NCI-H1930 (cell line): Measurements from ENCODE around the gene GFM1.

Source experiments
- DNase-seq, 2 experiments: peaks; one replicate each; lab custom pipeline; 2025; lab: John Stamatoyannopoulos, UW

GFM1 gene

DNA sequence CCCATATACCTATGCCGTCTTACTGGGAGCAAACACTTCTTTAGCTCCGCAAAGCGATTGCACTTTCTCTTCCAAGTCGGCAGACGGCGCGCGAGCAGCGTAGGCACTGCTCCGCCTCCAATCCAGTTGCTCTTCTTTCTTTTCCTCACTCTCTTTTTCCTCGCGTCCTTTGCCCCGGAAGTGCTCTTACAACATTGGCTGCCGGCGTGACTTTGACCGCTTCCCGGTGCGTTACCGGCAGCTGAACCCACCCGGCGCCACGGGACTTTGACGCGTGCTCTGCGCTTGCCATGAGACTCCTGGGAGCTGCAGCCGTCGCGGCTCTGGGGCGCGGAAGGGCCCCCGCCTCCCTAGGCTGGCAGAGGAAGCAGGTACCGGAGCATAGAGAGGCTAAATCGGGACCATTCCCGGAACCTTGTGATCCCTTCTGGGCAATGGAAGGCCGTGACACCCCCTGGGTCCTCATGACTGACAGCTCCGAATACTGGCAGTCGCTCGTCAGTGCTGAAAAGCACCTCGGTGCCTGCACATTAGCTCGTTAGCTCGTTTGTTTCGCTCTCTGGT is at the start of gene GFM1:
Gene GFM1, plus strand, starts transcription at position 183 of the 564 bp plus-strand sequence. Its CDS starts 108 bp downstream, at position 291.
- peak; percentile 89 to 91 for DNase-seq

DNA sequence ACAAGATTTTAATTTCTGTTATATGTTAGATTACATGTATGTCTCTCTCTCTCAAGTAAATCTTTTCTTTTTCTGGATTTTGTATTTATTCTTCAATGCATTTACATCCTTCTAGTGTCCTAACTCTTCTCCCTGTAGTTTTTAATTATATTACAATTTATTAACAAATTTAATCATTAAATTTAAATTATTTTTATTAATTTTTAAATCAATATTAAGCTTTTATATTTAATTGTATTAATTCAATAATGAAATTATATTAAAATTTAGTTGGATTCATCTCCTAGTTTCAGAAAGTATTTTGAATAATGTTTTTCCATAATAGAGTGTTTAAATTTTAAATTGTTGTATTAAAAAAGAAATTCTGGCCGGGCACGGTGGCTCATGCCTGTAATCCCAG is 43.5 kb upstream of the GFM1 start:
- DNase-seq: no peak

DNA sequence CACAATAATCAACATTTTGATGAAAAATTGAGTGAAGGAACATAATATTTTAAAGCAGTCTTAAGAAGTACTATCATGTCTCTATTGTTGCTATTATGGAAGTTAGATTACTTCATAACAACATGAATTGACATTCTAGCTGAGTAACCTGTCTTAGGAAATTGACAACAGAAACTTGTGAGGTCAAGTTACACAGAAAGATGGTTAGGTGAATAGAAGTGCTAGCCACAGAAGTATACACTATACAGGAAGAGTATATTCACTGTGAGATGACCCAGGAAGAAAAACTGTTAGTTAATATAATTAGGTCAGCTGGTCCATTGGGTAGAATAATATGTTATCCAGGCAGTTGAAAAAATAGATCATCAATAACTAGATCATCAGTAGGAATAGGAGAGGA is 42.1 kb upstream of the GFM1 start:
- DNase-seq: no peak

DNA sequence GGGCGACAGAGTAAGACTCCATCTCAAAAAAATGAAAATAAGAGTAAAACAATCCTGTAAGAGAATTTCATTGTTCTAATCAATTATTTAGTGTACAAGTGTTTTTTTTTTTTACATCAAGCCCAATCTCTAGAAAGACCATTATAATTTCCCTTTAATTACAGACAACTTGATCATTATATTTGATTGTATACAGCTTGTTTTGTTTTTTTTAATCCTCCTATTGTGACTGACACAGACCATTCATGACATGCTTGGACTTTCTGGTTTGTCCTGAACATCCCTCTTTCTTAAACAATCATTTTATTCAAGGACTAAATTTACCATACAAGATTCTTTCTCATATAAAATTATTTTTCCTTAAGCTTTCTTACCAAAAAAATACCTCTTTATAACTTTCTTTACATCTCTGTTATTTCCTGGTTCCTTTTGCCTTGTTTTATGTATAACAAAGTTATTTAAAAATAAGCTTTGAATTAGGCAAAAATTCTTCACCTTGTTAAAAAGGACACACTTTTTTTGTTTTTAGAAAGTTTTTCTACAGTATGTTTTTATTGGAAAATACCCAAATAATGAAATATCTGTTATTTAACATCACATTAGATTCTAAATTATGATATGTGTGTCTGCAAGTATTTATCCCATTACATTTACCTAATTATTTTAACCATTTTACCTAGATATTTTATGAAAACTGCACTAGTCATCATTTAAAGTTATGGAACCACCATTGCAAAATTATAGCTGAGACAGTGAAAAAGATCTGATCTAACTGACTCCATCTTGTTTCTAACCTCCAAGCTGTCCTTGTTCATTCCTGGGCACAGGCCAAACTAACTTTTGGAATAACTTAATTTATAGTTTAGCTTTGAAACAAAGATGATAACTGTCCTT is 26.1 kb upstream of the GFM1 start:
- no peak for DNase-seq

DNA sequence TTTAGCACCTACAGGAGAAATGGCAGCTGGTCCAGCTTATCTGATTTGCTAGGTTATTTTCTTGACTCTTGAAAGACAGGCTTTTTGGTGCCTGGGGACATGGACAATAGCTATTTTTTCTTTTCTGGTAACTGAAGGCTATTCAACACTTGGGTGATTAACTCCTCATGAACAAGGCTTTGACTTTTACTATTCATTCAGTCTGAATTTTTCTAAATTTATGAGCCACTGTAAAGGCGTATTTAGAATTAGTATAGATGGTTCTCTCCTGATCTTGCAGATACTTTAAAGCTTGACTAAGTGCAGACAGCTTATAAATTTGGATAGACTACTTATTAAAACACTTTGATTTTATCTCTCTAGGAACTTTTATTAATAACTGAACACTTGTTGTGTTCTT is 18.4 kb upstream of the GFM1 start:
- no peak for DNase-seq

DNA sequence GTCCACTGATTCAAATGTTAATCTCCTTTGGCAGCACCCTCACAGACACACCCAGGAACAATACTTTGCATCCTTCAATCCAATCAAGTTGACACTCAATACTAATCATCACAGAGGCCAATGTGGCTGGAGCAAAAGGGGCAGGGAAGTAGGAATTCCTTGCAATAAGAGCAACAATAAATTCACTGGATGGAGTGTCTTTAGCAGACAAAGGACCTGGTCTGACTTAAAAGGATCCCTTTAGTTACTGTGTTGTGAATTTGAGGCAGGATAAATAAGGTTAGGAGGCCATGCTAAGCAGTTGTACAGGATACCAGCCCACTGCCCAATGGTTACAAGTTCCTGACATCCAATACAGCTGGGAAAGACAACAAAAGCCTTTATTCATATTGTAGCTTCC is 12.3 kb upstream of the GFM1 start:
- no peak for DNase-seq

DNA sequence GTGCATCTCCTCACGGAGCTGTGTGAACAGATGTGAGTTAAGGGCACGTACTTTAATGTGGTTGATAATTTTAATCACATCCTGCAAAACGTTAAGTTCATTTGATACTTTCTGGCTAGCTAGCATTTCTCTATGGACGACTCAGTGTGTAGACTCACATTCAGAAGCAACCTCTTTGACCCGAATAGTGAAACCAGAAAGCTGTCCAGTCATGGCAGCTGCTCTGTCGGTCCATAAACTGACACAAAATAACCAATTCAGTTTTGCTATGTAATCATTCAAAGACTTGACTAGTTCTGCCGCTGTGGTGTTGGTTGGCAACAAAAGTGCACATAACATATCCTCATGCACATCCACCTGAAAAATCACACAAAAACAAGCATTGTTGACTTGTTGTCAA is 3.7 kb upstream of the GFM1 start:
- no peak for DNase-seq

DNA sequence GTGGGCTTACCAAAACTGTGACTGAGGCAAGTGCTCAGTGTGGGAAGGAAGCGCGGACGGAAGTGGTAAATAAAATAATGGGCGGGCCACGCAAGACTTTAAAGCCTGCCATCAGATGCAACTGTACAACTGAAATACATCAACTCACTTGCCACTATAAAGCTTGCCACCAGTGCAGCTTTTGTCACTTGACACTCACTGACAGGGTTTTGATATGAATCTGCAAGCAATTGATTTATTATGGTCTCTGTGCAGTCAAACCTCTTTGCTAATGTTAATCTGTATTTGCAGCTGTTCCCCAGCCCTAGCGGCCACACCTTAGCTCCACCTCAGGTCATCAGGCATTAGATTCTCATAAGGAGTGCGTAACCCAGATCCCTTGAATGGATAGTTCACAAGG is 2.3 kb upstream of the GFM1 start:
- DNase-seq: no peak

DNA sequence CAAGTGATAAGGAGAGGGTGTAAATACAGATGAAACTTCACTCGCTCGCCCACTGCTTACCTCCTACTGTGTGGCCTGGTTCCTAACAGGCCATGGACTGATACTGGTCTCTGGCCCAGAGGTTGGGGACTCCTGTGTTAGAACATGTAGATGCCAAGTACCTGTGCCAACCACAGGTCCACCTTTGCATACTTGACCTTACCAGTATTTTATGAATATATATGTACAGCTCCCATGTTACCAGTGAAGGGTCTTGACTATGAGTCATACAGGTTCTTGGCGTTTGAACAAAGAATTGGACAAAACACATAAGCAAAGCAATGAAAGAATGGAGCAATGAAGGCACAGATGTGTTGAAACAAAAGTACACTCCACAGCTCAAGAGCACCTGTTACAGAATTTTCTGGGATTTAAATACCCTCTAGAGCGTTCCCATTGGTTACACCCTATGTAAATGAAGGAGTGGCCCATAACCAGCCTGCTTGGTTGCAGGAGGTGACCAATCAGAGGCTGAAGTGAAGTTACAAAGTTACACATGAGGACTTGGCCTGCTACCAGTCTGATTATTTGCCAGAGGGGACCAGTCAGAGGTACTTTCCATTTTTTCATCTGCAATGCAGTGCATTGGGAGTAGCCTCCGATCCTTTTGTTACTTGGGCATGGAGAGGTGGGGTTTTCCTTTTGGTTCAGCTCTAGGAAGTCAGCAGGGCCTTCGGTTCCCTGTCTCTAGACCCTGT is 1.7 kb upstream of the GFM1 start:
- DNase-seq: no peak

DNA sequence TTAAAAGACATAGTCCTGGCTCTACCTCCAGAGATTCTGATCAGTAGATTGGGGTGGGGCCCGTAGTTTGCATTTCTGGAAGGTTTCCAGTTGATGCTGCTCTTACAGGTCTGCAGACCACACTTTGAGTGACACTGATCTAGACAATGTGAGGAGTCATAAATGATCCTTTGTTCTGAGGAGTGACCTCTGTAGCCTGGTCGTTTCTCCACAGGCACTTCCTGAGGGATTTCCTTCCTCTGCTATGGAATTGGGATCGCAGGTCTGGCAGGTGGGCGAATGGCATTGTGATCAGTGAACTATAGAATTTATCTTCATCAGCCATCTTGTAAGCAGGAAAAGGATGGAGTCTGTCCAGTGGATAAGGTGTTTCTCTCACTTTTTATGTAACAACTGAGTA is 5.5 kb downstream of the GFM1 start:
- DNase-seq: no peak

DNA sequence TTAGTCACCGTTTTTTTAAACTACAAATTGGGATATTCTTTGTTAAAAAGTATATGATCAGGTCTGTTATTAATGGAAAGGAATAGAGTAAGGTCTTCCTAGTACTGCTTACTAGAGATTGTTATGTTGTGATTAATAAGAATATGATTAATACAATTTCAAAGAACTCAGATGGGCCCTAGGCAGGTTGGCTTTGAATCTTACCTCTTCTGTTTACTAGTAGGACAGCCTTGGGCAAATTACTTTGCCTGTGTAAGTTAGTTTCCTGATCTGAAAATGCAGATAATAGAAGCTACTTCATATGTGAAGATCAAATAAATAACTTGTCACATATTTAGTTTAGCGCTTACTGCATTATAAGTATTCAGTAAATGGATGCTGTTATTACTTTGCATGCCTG is 6.9 kb downstream of the GFM1 start:
- no peak for DNase-seq

DNA sequence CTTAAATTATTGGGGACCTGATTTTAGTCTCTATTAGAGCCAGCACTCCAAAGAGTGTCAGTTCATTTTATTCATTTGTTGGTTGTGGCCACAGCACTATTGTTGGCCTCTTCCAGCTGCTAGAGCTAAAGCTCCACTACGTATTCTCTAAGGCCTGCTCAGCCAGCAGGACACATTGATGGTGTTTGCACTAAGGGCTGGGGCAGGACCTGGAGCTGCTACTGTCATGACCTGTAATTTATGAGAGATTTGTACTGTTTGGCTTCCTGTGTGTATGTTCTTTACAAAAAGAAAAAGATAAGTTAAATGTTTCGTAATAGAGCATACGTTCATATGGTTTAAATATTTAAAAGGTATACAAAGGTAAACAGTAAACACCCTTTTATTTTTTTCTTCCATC is 8.1 kb downstream of the GFM1 start:
- no peak for DNase-seq

DNA sequence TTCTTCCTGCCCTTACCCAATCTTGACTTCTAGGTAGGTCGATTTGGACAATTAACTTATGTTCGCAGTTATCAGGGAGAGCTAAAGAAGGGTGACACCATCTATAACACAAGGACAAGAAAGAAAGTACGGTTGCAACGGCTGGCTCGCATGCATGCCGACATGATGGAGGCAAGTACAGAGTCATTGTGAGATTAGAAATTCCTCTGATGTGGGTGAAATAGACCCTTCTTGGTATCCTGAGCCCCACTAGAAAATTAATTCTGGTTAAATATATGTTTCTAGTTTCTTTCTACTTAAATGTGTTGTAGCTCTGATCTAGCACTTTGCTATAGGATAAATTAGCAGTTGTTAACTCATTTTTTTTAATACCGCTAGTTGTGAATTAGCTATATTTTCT is 14.6 kb downstream of the GFM1 start:
- no peak for DNase-seq

DNA sequence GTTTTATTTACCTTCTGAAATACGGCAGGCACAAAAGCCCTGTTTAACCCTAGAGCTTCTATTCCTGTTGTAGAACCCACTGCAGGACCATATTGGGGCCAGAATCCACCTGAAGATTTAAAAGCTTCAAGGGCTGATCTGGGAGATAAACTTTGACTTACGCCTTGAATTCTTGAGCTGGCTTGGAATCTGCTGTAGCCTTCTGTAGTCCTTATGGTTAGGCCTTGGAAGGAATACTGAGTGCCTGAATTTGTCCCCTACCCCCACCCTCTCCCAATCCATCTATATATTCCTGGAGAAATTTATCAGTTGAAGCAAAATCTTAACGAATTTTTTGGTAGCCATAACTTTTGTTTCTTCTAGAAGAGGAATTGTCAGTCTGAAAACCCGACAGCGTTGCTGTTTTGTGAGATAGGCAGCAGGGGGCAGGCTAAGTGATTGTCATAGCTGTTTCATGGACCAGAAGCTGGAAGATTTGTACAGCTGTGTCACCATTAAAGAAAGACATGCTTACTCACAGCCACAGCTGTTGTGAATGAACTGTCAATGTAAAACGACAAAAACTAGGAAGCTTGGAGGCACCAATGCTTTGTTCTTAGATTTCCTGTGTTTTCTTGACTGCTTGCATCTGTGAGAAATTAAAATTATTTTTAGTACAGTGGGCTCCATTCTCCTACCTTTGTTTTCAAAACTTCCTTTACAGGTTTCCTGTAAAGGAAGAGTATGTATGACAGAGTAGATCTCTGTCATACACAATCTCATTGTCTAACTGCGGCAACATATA is 15.3 kb downstream of the GFM1 start:
- DNase-seq: no peak

DNA sequence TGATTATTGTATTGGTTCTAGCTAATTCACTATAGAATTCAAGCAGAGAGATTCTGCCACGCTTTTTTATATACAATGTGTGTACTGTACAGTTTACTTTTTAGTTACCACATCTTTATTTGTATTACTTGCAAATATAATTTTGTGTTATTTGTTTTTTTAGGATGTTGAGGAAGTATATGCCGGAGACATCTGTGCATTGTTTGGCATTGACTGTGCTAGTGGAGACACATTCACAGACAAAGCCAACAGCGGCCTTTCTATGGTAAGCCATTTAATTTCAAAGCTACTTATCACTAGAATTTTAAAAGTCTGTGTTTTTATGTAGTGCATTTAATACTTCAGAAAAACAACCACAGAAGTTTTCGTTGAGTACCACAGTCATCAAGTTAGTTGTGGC is 16.4 kb downstream of the GFM1 start:
- no peak for DNase-seq

DNA sequence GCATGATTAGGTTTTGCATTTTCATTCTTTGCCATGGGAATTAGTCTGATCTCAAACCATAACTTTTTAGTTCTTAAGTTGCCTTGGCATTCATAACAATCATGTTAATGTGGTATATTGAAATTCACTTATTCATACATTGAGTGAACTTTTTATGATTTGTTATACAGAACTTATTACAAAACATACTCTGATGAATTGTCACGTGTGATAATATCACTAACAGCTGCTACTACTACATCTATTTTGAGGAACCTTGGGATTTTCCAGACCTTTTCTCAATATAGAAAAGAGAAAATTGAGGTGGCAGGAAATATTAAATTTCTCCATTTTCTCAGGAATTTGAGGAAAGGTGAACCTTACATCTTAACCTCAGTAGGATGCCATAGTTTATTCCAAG is 18.9 kb downstream of the GFM1 start:
- no peak for DNase-seq

DNA sequence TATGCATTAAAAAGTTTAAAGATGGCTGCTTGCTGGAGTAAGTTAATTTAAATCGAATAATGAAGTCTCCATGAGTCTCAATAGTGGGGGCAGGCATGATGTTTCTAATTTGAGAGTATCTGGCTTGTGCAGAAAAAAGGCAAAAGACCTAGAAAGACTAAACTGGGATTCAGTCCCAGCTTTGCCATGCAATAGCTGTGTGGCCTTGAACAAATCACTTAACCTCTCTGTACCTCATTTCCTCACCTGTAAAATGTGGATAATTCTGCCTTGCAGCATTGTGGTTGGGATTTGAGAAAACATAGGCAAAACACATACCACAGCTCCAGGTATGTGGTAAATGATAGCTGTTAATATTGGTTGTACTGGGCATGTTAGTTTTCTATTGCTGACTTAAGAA is 19.5 kb downstream of the GFM1 start:
- no peak for DNase-seq

DNA sequence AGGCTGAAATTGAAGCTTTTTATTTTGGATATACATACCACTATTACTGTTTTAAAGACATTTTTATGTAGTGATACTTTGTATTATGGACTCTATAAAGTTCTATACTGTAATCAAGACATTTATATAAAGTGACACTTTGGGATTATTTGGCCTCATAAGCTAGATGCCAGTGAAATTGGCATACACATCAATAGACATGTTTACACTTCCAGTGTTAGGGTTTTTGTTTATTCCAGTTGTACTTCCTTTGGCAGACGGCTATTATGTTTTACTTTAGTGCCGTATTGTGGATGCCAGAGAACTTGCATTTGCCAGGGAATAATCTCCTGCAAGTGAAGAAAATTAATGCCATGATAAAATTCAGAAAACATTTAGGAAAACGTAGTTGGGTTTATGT is 22.1 kb downstream of the GFM1 start:
- no peak for DNase-seq

DNA sequence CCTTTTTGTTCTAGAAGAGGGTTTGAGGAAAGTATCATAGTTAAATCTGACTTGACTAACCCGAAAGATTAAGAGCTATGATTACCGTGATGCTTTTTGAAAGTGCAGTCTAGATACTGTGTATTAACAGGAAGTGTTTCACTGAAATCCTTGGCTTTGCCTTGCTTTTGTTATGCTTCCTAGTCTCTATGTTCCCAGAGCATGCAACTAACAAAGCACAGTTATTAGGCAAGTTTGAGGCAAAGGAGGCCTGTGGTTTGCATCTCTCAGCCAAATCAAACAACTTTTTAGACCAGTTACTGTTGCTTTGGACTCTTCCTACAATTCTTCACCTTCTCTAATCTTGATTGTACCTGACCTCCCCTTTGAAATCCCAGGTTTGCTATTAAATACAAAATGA is 24.2 kb downstream of the GFM1 start:
- DNase-seq: no peak

DNA sequence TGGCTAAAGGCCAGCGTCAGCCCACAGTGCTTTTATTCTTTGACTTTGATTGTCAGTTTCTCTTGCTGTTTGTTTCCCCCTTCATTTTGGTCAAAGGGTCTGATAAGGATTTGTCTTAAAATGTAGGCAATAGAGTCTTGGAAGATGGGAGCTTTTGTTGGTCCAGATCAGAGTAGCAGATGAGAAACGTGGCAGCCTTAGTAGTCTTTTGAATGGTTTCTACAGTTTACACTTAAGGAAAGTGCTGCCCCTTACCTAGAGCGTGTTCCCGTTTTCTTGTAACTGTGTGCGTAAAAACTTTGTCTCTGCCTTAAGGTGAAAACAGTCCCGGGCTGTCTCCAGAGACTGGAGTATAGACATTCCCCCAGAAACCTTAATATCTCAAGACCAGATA is 27.5 kb downstream of the GFM1 start:
- DNase-seq: no peak

DNA sequence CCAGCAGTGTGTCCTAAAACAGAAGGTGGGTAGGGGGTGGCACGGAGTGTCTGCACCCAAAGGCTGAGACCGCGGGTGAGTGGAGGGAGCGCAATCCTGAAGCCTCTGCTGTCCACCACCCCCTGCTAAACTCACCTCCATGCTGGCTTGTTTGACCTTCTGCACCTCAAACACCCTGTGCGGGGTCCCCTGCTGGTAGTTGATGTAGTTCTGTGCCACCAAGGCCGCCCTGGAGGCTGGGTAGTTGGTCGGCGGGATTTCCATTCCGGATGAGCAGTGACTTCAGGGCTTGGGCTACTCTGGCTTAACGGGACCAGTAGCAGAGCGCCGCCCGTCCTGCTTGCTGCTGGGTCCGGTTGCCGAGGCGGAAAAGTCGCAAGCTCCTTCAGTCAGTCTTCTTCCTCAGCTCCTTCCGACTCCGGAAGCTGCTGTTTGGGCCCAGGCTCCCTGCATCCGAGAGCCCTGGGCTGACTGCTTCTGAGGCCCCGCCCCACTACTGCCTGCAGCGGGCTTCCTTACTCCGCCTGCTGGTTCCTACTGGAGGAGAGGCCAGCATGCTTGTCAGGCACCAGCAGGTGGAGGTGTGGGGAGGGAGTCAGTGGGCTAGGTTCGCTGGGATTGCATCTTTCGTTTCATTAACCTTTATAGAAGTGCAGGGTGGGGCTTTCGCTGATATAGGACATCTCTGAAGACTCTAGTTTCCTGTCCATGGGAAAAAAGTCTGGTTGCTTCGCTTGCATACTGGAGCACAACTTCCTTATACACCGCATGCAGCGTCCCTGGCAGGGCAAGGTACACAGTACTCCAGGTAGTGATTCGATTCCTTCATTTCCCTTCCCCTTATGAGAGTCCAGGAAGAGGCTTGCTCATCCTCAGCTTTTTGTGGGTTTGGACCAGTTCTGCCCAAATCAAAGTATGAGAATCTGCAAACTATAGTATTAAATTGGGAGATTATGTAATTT is 28.2 kb downstream of the GFM1 start, which contains the start of gene LXN:
Gene LXN, minus strand, starts transcription at position 434 of the 962 bp plus-strand sequence. Its CDS starts 170 bp downstream, at position 264.
- DNase-seq: no peak
